HL-60 (cell line): Measurements from ENCODE around the gene COL6A3.

Experiments used
- DNase-seq, 2 experiments: peaks; one replicate each; pipeline ENCODE4 v3.0.0-alpha.2; 2010 to 2020; ENCODE audit warnings: low read depth in 1 of 2, low spot score in 1 of 2
- H3K27ac ChIP-seq: fragments of 250-450 bp; sonication (Bioruptor Pico); replicated peaks from 2 replicates; pipeline ENCODE4 v1.5.1; 2020; ENCODE audit warnings: mild to moderate bottlenecking, moderate library complexity
- H3K27me3 ChIP-seq: fragments of 250-450 bp; sonication (Bioruptor Pico); 2 replicates; pipeline ENCODE4 v1.5.1; 2021; ENCODE audit warnings: mild to moderate bottlenecking, moderate library complexity; ENCODE audit not compliant: insufficient read depth, poor library complexity, severe bottlenecking
- H3K4me3 ChIP-seq: replicated peaks from 2 replicates; pipeline ENCODE4 v1.5.1; 2011; ENCODE audit warnings: mild to moderate bottlenecking, control low read depth, low read length; ENCODE audit not compliant: insufficient read depth
- CTCF ChIP-seq: IDR thresholded peaks from one replicate; pipeline ENCODE4 v1.5.1; 2011; ENCODE audit warnings: low read length, control low read depth, inconsistent platforms; ENCODE audit not compliant: insufficient read depth
- GABPA ChIP-seq: IDR thresholded peaks from 2 replicates; pipeline ENCODE4 v1.6.1; 2012; ENCODE audit warnings: low read depth
- POLR2AphosphoS5 ChIP-seq: IDR thresholded peaks from 2 replicates; pipeline ENCODE4 v1.6.1; 2012; ENCODE audit warnings: low read depth
- REST ChIP-seq: IDR thresholded peaks from 2 replicates; pipeline ENCODE4 v1.6.1; 2012; ENCODE audit warnings: low read depth; ENCODE audit not compliant: insufficient replicate concordance
- SPI1 ChIP-seq: IDR thresholded peaks from 2 replicates; pipeline ENCODE4 v1.6.1; 2012; ENCODE audit warnings: low read depth, mild to moderate bottlenecking, borderline replicate concordance

COL6A3 gene

GRCh38 chr2:237403024-237403882 is 10.7 kb downstream of the COL6A3 start:
- no peak for TF ChIP-seq SPI1
- no peak for TF ChIP-seq REST
- no peak overlapping the region for H3K27ac ChIP-seq
- DNase-seq, result no peak
- peaks cover 15% of the 10 kb centered on the region for H3K27me3 ChIP-seq
- no peak overlapping the region for H3K4me3 ChIP-seq

- H3K27ac ChIP-seq, result no peak overlapping the region
- DNase-seq, result no peak
- peaks cover 9% of the 10 kb centered on the region for H3K27me3 ChIP-seq
- TF ChIP-seq SPI1, result no peak
- TF ChIP-seq CTCF, result no peak
- no peak for TF ChIP-seq REST
- TF ChIP-seq GABPA, result no peak
- no peak for TF ChIP-seq POLR2AphosphoS5
- no peak overlapping the region for H3K4me3 ChIP-seq
These were observed 13.8 kb downstream of the COL6A3 start for GRCh38 chr2:237400199-237400598.

GRCh38 chr2:237397072-237397471 is 16.9 kb downstream of the COL6A3 start:
- DNase-seq, result no peak
- TF ChIP-seq CTCF (no peak), POLR2AphosphoS5 (no peak), REST (no peak), SPI1 (no peak), GABPA (no peak)

More at GRCh38 chr2:237397072-237397471, 16.9 kb downstream of the COL6A3 start:
- H3K27me3 ChIP-seq, result peaks cover 5% of the 10 kb centered on the region
- no peak overlapping the region for H3K27ac ChIP-seq
- no peak overlapping the region for H3K4me3 ChIP-seq
